B cell (primary cell): ENCODE measurements around the gene PDE3A. TPM values are rescaled to one million over a fixed set of nuclear protein-coding genes. Genes with fewer than 3 reads are reported as not detected.

Experiments used
- ATAC-seq: fragments of 200-7000 bp; cut with Tn5 transposase; one replicate; pipeline ENCODE4 v1.10.0; 2021; ENCODE audit warnings: low read depth, mild to moderate bottlenecking, moderate number of reproducible peaks, moderate library complexity
- CTCF ChIA-PET: fragments of 350-600 bp; sonication (Branson Sonifier 250); formaldehyde crosslinking; loops from one replicate; lab custom pipeline; 2021; ENCODE audit warnings: antibody characterized with exemption, inconsistent platforms; lab: Charles Lee
- POLR2A ChIA-PET: fragments of 350-600 bp; sonication (Branson Sonifier 250); formaldehyde crosslinking; loops from one replicate; lab custom pipeline; 2021; ENCODE audit warnings: antibody characterized with exemption; lab: Charles Lee
- DNase-seq: peaks from one replicate; pipeline ENCODE4 v3.0.0; 2013
- H2AFZ ChIP-seq: 2 replicates; pipeline ENCODE4 v1.6.1; 2012; ENCODE audit warnings: mild to moderate bottlenecking, low read depth, low read length; ENCODE audit not compliant: insufficient read depth, poor library complexity, severe bottlenecking
- H3K27ac ChIP-seq, 2 donors: 1 replicate in 1 of 2; 2 replicates in 1 of 2; pipeline ENCODE4 v1.5.1; 2012 to 2013; ENCODE audit warnings: low read length in 2 of 2, mild to moderate bottlenecking in 2 of 2, moderate library complexity in 1 of 2
- H3K27me3 ChIP-seq, 4 experiments: fragments of 200-600 bp in 1 of 4; sonication (generic) in 1 of 4; replicated peaks in 1 of 4; 1 replicate in 2 of 4; 2 replicates in 2 of 4; pipeline versions ENCODE4 v1.6.1 to v1.7.0; 2013 to 2016; ENCODE audit warnings: low read length in 3 of 4, mild to moderate bottlenecking in 2 of 4, mixed read lengths in 1 of 4, moderate library complexity in 1 of 4; ENCODE audit not compliant: insufficient read depth in 4 of 4, control insufficient read depth in 3 of 4; ENCODE audit errors: control extremely low read depth in 1 of 4
- H3K36me3 ChIP-seq, 2 experiments: replicated peaks in 1 of 2; 1 replicate in 1 of 2; 2 replicates in 1 of 2; pipeline versions ENCODE4 v1.6.1 to v1.7.1; 2013; ENCODE audit warnings: low read length in 1 of 2; ENCODE audit not compliant: insufficient read depth in 2 of 2, control insufficient read depth in 1 of 2; ENCODE audit errors: control extremely low read depth in 1 of 2, extremely low read depth in 1 of 2
- H3K4me1 ChIP-seq, 2 donors: fragments of 200-600 bp in 1 of 2; sonication (generic) in 1 of 2; 1 replicate in 1 of 2; 2 replicates in 1 of 2; pipeline versions ENCODE4 v1.5.1 to v1.6.1; 2013 to 2017; ENCODE audit warnings: low read length in 2 of 2; ENCODE audit not compliant: control insufficient read depth in 2 of 2, insufficient read depth in 2 of 2
- H3K4me2 ChIP-seq: replicated peaks from 2 replicates; pipeline ENCODE3; 2012; ENCODE audit warnings: mild to moderate bottlenecking, low read depth, low read length; ENCODE audit not compliant: poor library complexity, severe bottlenecking
- H3K4me3 ChIP-seq, 5 experiments: fragments of 200-600 bp in 1 of 5; sonication (generic) in 1 of 5; 1 replicate in 3 of 5; 2 replicates in 2 of 5; pipeline versions ENCODE4 v1.5.1 to v1.7.0; 2011 to 2016; ENCODE audit warnings: low read length in 4 of 5, mild to moderate bottlenecking in 4 of 5, low read depth in 2 of 5, control low read depth in 1 of 5, moderate library complexity in 1 of 5; ENCODE audit not compliant: insufficient read depth in 1 of 5; ENCODE audit errors: control extremely low read depth in 1 of 5, extremely low read depth in 1 of 5
- H3K79me2 ChIP-seq: fragments of 200-600 bp; sonication (generic); one replicate; pipeline ENCODE4 v1.6.0; 2016; ENCODE audit warnings: low read length; ENCODE audit not compliant: control insufficient read depth, insufficient read depth
- H3K9ac ChIP-seq: fragments of 200-600 bp; sonication (generic); 2 replicates; pipeline ENCODE4 v1.6.1; 2017; ENCODE audit warnings: mild to moderate bottlenecking, low read length, moderate library complexity
- H3K9me3 ChIP-seq, 3 donors: one replicate each; pipeline versions ENCODE4 v1.6.1 to v1.7.1; 2013; ENCODE audit warnings: low read length in 2 of 3; ENCODE audit not compliant: control insufficient read depth in 2 of 3, insufficient read depth in 1 of 3; ENCODE audit errors: control extremely low read depth in 1 of 3
- H4K20me1 ChIP-seq: 2 replicates; pipeline ENCODE4 v1.6.0; 2012; ENCODE audit warnings: mild to moderate bottlenecking, low read length; ENCODE audit not compliant: insufficient read depth, control insufficient read depth, poor library complexity, severe bottlenecking
- H3K27ac Mint-ChIP-seq: one replicate; pipeline ENCODE4 v1.8.0; 2021; ENCODE audit warnings: mixed read lengths
- H3K27me3 Mint-ChIP-seq: one replicate; pipeline ENCODE4 v1.8.0; 2021; ENCODE audit warnings: mixed read lengths
- H3K4me1 Mint-ChIP-seq: one replicate; pipeline ENCODE4 v1.8.0; 2021; ENCODE audit warnings: mixed read lengths
- H3K4me3 Mint-ChIP-seq: one replicate; pipeline ENCODE4 v1.8.0; 2021; ENCODE audit warnings: mixed read lengths
- H3K9me3 Mint-ChIP-seq: one replicate; pipeline ENCODE4 v1.8.0; 2022; ENCODE audit warnings: mixed read lengths; ENCODE audit not compliant: insufficient read depth
- EZH2 ChIP-seq: IDR thresholded peaks from 2 replicates; pipeline ENCODE4 v1.6.1; 2012; ENCODE audit warnings: borderline replicate concordance, low read depth, mild to moderate bottlenecking, moderate library complexity, low read length; ENCODE audit not compliant: insufficient read depth, poor library complexity, severe bottlenecking
- WGBS: methylation state at CpG from one replicate; pipeline ENCODE4 v1.1.5; 2013; ENCODE audit warnings: missing lambda C conversion rate; ENCODE audit not compliant: insufficient coverage; 5-methylcytosine and 5-hydroxymethylcytosine counted together
- intact Hi-C: fragments of 100-400 bp; cut with micrococcal nuclease; formaldehyde crosslinking; loops from one replicate; pipeline ENCODE4 v1.10.0; 2022
- polyA plus RNA-seq: library from polyadenylated mRNA; depleted of rRNA; stranded (reverse); fragments of >200 nt; gene quantifications from 2 replicates; pipeline ENCODE4 v1.2.3, GENCODE V29; 2012
- total RNA-seq, 2 donors: library from RNA; stranded (reverse); fragments of 120-200 nt in 1 of 2; gene quantifications; 1 replicate in 1 of 2; 2 replicates in 1 of 2; pipeline versions ENCODE4 v1.2.3 to v1.2.4, GENCODE V29; 2013 to 2022
- TF ChIP-seq, protein P1 (sequence below): fragments of 200-600 bp; IDR thresholded peaks from one replicate; pipeline ENCODE4 v1.8.0; 2022; ENCODE audit warnings: antibody characterized with exemption, mild to moderate bottlenecking

Gene PDE3A
- total and polyA plus RNA-seq, 2 donors (not counting 1 experiment from before 2014, with no cell fraction given), result not detected

GRCh38 chr12:20443792-20444191 is 75.5 kb downstream of the PDE3A start:
- TF ChIP-seq EZH2, result no peak
- TF ChIP-seq, protein P1, sequence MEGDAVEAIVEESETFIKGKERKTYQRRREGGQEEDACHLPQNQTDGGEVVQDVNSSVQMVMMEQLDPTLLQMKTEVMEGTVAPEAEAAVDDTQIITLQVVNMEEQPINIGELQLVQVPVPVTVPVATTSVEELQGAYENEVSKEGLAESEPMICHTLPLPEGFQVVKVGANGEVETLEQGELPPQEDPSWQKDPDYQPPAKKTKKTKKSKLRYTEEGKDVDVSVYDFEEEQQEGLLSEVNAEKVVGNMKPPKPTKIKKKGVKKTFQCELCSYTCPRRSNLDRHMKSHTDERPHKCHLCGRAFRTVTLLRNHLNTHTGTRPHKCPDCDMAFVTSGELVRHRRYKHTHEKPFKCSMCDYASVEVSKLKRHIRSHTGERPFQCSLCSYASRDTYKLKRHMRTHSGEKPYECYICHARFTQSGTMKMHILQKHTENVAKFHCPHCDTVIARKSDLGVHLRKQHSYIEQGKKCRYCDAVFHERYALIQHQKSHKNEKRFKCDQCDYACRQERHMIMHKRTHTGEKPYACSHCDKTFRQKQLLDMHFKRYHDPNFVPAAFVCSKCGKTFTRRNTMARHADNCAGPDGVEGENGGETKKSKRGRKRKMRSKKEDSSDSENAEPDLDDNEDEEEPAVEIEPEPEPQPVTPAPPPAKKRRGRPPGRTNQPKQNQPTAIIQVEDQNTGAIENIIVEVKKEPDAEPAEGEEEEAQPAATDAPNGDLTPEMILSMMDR, result no peak
- H2AFZ ChIP-seq, result no peak overlapping the region
- DNase-seq (no peak), ATAC-seq (no peak)
- no peak overlapping the region for H3K4me3 Mint-ChIP-seq
- H3K27ac Mint-ChIP-seq, result no peak overlapping the region
- POLR2A ChIA-PET, result no interaction called here
- H3K27me3 ChIP-seq, result no peaks in the 10 kb centered on the region
- H3K4me3 ChIP-seq, result no peak overlapping the region
- H3K27me3 Mint-ChIP-seq, result no peaks in the 10 kb centered on the region
- H3K27ac ChIP-seq, result no peak overlapping the region
- CTCF ChIA-PET, result no interaction called here
- intact Hi-C loops, result no loop called here
- H3K4me1 ChIP-seq, result no peaks in the 10 kb centered on the region
- H3K4me1 Mint-ChIP-seq, result no peaks in the 10 kb centered on the region
- H4K20me1 ChIP-seq, result no peaks in the 10 kb centered on the region
- H3K9me3 Mint-ChIP-seq, result peaks cover 5% of the 10 kb centered on the region
- no peak overlapping the region for H3K4me2 ChIP-seq
- no peaks in the 10 kb centered on the region for H3K36me3 ChIP-seq
- no CpG with 5 or more reads among the region's 2 CpGs for WGBS
- no peaks in the 10 kb centered on the region for H3K79me2 ChIP-seq
- H3K9me3 ChIP-seq, result peaks cover 0 to 4% (median 0%) of the 10 kb centered on the region in 3 donors
- no peak overlapping the region for H3K9ac ChIP-seq

- Mint-ChIP-seq H3K27ac (no peak overlapping the region), H3K4me3 (no peak overlapping the region), H3K4me1 (no peaks in the 10 kb centered on the region), H3K9me3 (peaks cover 5% of the 10 kb centered on the region), H3K27me3 (no peaks in the 10 kb centered on the region)
- H2AFZ ChIP-seq, result no peak overlapping the region
- no peaks in the 10 kb centered on the region for H3K79me2 ChIP-seq
- ATAC-seq (no peak), DNase-seq (no peak)
- TF ChIP-seq EZH2, result no peak
- TF ChIP-seq, protein P1, result no peak
- CTCF ChIA-PET, result no interaction called here
- POLR2A ChIA-PET, result no interaction called here
- peaks cover 0 to 4% (median 0%) of the 10 kb centered on the region in 3 donors for H3K9me3 ChIP-seq
- H3K27ac ChIP-seq, result no peak overlapping the region
- H3K4me2 ChIP-seq, result no peak overlapping the region
- H3K4me3 ChIP-seq, result no peak overlapping the region
- intact Hi-C loops, result no loop called here
- WGBS, result 86% methylated on average over 5 of the region's 6 CpGs
- no peak overlapping the region for H3K9ac ChIP-seq
- H3K36me3 ChIP-seq, result no peaks in the 10 kb centered on the region
- no peaks in the 10 kb centered on the region for H3K4me1 ChIP-seq
- no peaks in the 10 kb centered on the region for H4K20me1 ChIP-seq
- H3K27me3 ChIP-seq, result no peaks in the 10 kb centered on the region
These were observed 76.3 kb downstream of the PDE3A start for GRCh38 chr12:20444595-20445170.
